Measurements from ENCODE around the gene HLF. TPM values are rescaled to one million over a fixed set of nuclear protein-coding genes. Genes with fewer than 3 reads are reported as not detected.

HLF gene
- total and polyA plus RNA-seq, 2 of the 4 experiments (the other 2 are of a cell fraction): 0.18 TPM; not detected in 1

DNA sequence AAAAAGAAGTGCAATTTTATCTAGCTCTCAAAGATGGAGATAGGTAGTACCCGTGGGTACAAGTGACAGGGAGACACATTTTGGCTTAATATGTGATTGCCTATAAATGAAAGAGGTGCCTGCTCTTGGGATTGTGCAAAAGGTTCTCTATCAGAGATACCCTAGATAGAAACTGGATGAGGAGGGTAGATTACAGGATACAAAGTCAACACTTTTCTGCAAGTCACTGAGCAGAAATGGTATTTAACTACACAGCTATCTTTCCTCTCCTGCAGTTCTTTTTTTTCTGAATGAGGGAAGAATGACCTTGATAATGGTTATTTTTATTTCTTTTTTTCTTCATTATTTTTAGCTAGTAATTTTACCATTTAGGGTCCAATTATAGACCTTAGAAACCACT is 89.2 kb downstream of the HLF start:
- H3K4me1 ChIP-seq (ENCODE audit: control insufficient read depth, insufficient read depth, low read length): no peaks in the 10 kb centered on the region
- H2AK9ac ChIP-seq (replicated peaks; ENCODE audit: low read depth, low read length, poor library complexity): no peak overlapping the region
- no peak overlapping the region for H2BK20ac ChIP-seq (ENCODE audit: low read depth, low read length)
- no TSS peak for BruUV-seq (replicated peaks)
- no peaks in the 10 kb centered on the region for H4K20me1 ChIP-seq (ENCODE audit: insufficient read depth, low read length)
- no peak for TF ChIP-seq USF2 (IDR thresholded peaks at IDR 0.05; ENCODE audit: low read depth, low read length)
- no peak for TF ChIP-seq CEBPB (IDR thresholded peaks at IDR 0.05; ENCODE audit: low read depth, low read length)
- TF ChIP-seq FOS (IDR thresholded peaks at IDR 0.05; ENCODE audit: low read depth, low read length): no peak
- no peak for TF ChIP-seq RCOR1 (IDR thresholded peaks at IDR 0.05; ENCODE audit: insufficient replicate concordance, low read length)
- no peak for TF ChIP-seq RAD21 (IDR thresholded peaks at IDR 0.05; ENCODE audit: low read length)
- no peak for TF ChIP-seq CHD1 (IDR thresholded peaks at IDR 0.05; ENCODE audit: low read depth, low read length)
- TF ChIP-seq NFE2L2 (IDR thresholded peaks at IDR 0.05; ENCODE audit: low read depth, low read length): no peak
- TF ChIP-seq POLR2A (IDR thresholded peaks at IDR 0.05; ENCODE audit: low read depth, low read length): no peak
- TF ChIP-seq MXI1 (IDR thresholded peaks at IDR 0.05; ENCODE audit: borderline replicate concordance, low read depth, low read length): no peak
- TF ChIP-seq, protein P1, sequence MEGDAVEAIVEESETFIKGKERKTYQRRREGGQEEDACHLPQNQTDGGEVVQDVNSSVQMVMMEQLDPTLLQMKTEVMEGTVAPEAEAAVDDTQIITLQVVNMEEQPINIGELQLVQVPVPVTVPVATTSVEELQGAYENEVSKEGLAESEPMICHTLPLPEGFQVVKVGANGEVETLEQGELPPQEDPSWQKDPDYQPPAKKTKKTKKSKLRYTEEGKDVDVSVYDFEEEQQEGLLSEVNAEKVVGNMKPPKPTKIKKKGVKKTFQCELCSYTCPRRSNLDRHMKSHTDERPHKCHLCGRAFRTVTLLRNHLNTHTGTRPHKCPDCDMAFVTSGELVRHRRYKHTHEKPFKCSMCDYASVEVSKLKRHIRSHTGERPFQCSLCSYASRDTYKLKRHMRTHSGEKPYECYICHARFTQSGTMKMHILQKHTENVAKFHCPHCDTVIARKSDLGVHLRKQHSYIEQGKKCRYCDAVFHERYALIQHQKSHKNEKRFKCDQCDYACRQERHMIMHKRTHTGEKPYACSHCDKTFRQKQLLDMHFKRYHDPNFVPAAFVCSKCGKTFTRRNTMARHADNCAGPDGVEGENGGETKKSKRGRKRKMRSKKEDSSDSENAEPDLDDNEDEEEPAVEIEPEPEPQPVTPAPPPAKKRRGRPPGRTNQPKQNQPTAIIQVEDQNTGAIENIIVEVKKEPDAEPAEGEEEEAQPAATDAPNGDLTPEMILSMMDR (conservative IDR thresholded peaks at IDR 0.05; ENCODE audit: low read depth, low read length): no peak
- no peak for TF ChIP-seq SMC3 (IDR thresholded peaks at IDR 0.05; ENCODE audit: low read depth, low read length)
- no peak for TF ChIP-seq BHLHE40 (IDR thresholded peaks at IDR 0.05; ENCODE audit: low read depth, low read length)
- no peak for TF ChIP-seq MAFK (IDR thresholded peaks at IDR 0.05; ENCODE audit: low read depth, low read length)
- TF ChIP-seq, protein P2, sequence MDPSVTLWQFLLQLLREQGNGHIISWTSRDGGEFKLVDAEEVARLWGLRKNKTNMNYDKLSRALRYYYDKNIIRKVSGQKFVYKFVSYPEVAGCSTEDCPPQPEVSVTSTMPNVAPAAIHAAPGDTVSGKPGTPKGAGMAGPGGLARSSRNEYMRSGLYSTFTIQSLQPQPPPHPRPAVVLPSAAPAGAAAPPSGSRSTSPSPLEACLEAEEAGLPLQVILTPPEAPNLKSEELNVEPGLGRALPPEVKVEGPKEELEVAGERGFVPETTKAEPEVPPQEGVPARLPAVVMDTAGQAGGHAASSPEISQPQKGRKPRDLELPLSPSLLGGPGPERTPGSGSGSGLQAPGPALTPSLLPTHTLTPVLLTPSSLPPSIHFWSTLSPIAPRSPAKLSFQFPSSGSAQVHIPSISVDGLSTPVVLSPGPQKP (IDR thresholded peaks at IDR 0.05; ENCODE audit: borderline replicate concordance, low read depth, low read length): no peak
- TF ChIP-seq RFX5 (IDR thresholded peaks at IDR 0.05; ENCODE audit: low read depth, low read length): no peak
- TF ChIP-seq MAZ (IDR thresholded peaks at IDR 0.05; ENCODE audit: borderline replicate concordance, low read depth, low read length): no peak
- ATAC-seq (ENCODE audit: low read depth) (no peak), DNase-seq (no peak)
- no peaks in the 10 kb centered on the region for H3K36me3 ChIP-seq (ENCODE audit: control insufficient read depth, insufficient read depth, low read length)
- no peak overlapping the region for H2BK5ac ChIP-seq (ENCODE audit: low read depth, low read length, poor library complexity, severe bottlenecking)
- ChIA-PET POLR2A (ENCODE audit: unreplicated experiment) (no interaction called here), CTCF (interaction anchor here (1.3 kb wide), 1 partner anchor 56 kb away, joined by 3 read pairs; no protein-coding TSS in a partner anchor)
- peaks cover 4% of the 10 kb centered on the region for H3K27me3 ChIP-seq (ENCODE audit: control insufficient read depth, insufficient read depth, low read length)
- H3K18ac ChIP-seq (ENCODE audit: low read depth, low read length): no peak overlapping the region
- no peak overlapping the region for H2BK120ac ChIP-seq (ENCODE audit: low read depth, low read length)
- no peak overlapping the region for H2BK15ac ChIP-seq (ENCODE audit: low read depth, low read length)
- no peak overlapping the region for H3K9ac ChIP-seq (ENCODE audit: low read depth, low read length)
- no peak overlapping the region for H4K91ac ChIP-seq (ENCODE audit: insufficient read depth, low read depth, low read length)
- in situ Hi-C loops (cut with MboI; ENCODE audit: low sequenced_read_pairs): loop anchor here (5.0 kb wide), 1 partner anchor 158 kb away; the partner anchor contains the start of gene SMIM36
- H3K23ac ChIP-seq (ENCODE audit: low read depth, low read length): no peak overlapping the region
- H3K14ac ChIP-seq (replicated peaks; ENCODE audit: low read depth, low read length): no peak overlapping the region
- no peak overlapping the region for H3K4ac ChIP-seq (ENCODE audit: low read depth, low read length)
- H3K9me3 ChIP-seq (ENCODE audit: control insufficient read depth, insufficient read depth, low read length): no peaks in the 10 kb centered on the region
- H2AFZ ChIP-seq (replicated peaks; ENCODE audit: low read length, poor library complexity): no peak overlapping the region
- WGBS, 2 experiments (ENCODE audit: extremely low coverage in 2 of 2, insufficient read length in 1 of 2): no CpG with 5 or more reads among the region's 1 CpG
- intact Hi-C loops (cut with micrococcal nuclease): no loop called here
- no peak overlapping the region for H3K4me2 ChIP-seq (ENCODE audit: low read depth, low read length)
- no peak overlapping the region for H2AK5ac ChIP-seq (ENCODE audit: low read depth, low read length)
- no peak overlapping the region for H4K5ac ChIP-seq (ENCODE audit: low read depth, low read length)
- H4K8ac ChIP-seq (ENCODE audit: low read depth in 2 of 2, low read length in 2 of 2): no peak overlapping the region
- H3K9me1 ChIP-seq (ENCODE audit: insufficient read depth, low read length): no peaks in the 10 kb centered on the region
- no peaks in the 10 kb centered on the region for H3K79me1 ChIP-seq (ENCODE audit: low read depth in 1 of 2, low read length in 2 of 2)
- H3K27ac ChIP-seq (ENCODE audit: insufficient read depth, low read length): no peak overlapping the region
- dilution Hi-C loops (cut with HindIII; ENCODE audit: low sequenced_read_pairs, unreplicated experiment): no loop called here
- H3K4me3 ChIP-seq (ENCODE audit: insufficient read depth, low read depth, low read length): no peak overlapping the region
- no peak overlapping the region for H3K56ac ChIP-seq (ENCODE audit: extremely low read depth, insufficient read depth, low read length)

Data from IMR-90 (cell line).